GM18502 (cell line): ENCODE measurements around the gene SCARB2.
A peak's percentile ranks its signal among the peaks of the same experiment; 100 is the strongest.

Source experiments
- ATAC-seq: cut with Tn5 transposase; IDR thresholded peaks from one replicate; pipeline ENCODE4 v1.9.1; 2021; ENCODE audit warnings: mild to moderate bottlenecking; ENCODE audit not compliant: unreplicated experiment, poor library complexity

The SCARB2 gene

DNA sequence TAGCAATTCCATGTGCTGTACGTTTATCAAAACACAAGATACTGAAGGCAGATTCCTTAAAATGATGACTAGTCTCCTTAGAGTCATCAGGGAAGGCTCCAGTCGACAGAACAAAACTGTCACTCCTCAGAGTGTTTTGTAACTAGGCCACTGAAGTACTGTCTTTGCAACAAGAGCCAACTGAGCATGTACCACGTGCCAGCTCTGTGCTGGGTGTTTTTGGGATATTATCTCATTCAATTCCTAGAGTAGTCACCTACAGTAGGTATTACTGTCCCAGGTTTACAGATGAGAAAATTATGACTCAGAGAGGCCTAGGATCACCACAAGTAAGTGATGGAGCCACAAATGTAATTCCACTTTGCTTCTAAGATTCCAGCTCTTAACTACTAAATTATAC, 47.1 kb downstream of the SCARB2 start:
- no peak for ATAC-seq

DNA sequence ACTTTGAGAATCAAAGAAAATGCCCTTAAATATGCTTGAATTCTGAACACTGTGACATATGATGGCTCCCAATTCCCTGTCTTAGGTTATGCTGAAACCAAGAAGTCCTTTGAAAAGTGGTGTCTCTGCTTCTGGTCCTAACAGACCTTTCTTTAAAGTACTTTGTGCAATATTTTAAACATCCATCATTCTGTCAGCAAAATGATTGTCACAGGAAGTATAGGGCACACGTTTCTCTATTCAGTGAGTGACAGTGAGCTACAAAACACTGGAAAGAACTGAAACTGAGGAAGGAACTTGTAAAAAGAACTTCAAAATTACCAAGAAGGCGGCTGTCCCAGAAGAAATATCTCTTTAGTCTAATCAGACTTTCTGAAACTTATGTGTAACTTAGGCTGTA, 53.3 kb downstream of the SCARB2 start:
- ATAC-seq = no peak

DNA sequence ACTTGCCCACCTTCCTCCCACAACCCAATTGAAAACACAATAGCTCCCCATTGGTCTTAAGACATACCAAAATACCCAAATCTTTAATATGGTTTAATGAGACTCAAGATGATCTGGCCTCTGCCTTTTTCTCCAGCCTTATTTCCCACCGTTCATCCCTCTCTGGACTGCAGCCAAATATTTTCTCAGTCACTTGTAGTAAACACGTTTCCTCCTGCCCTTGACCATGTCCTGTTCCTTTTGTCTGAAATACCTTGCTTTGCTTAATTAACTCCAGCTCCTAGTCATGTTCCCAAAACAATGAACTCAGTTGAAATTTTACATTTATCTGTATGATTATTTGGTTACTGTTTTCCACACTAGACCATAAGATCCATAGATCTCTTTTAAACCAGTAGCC, 57.0 kb downstream of the SCARB2 start:
- no peak for ATAC-seq

DNA sequence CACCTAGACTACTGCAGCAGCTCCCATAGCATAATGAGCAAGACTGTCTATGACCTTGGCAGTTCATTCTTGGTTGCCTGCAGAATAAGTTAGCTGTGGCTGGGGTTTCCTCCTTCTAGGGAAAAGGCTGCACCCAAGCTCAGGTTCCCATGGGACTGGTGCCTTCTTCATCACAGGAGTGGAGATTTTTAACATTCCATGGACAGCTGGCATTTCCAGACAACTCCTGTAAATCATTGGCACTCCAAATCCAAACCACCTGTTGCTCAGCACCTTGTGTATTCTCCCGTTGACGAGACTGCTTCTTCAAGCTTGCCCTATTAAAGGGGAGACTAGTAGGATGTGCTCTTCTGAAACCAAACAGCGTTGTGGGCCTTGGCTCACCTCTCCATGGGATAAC, 57.6 kb downstream of the SCARB2 start:
- no peak for ATAC-seq

DNA sequence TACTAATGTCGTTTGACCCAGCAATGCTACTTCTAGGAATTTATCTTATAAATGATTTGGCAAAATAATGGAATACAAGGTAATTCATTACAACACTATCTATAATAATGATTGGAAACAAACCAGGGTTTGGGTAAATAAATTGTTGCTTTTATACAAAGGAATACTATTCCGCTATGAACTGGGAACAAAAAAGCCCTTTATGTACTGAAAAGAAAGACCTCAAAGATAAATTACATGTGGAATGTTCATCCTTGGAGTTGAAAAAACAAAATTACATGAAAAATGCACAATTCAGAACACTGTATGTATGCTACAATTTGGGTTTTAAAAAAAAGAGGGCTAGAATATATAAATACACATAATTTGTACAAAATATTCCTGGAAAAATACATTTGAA, 60.3 kb downstream of the SCARB2 start:
- no peak for ATAC-seq

DNA sequence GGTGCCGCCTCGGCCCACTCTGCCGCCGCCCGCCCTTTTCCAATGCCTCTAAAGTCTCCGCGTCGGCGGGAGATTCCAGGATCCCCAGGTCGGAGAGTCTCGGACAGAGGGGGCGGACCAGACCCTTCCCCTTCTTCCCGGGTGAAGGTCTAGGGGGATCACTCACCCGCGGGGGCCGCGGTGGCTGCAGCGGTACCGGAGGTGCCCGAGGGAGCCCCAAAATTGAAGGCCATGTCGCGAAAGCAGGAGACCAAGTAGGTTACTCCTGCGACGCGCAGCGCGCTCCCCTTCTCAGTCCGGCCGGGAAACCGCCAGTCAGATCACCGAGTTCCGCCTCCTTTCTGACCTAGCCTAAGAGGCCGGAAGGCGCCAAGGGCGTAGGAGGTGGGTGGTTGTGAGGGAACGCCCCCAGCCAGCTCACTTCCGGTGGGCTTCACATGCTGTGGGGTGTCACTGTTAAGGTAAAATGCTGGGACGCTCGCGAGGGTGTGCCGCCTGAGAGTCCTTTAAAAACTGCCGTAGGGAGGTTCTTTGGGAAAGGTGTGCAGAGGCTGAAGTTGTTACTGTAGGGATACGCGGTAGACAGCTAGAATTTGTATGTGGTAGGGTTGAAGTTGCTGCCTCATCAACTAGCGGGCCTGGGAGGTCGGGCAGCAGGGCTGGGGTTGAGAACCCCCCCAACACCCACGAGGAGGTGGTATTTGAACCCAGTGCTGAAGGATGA, 65.3 kb downstream of the SCARB2 start, which contains the start of gene NUP54:
TSS of gene NUP54 (minus strand) at position 256 of the 724 bp plus-strand sequence. CDS start at position 233, 23 bp downstream.
- ATAC-seq = peak; percentile 98

DNA sequence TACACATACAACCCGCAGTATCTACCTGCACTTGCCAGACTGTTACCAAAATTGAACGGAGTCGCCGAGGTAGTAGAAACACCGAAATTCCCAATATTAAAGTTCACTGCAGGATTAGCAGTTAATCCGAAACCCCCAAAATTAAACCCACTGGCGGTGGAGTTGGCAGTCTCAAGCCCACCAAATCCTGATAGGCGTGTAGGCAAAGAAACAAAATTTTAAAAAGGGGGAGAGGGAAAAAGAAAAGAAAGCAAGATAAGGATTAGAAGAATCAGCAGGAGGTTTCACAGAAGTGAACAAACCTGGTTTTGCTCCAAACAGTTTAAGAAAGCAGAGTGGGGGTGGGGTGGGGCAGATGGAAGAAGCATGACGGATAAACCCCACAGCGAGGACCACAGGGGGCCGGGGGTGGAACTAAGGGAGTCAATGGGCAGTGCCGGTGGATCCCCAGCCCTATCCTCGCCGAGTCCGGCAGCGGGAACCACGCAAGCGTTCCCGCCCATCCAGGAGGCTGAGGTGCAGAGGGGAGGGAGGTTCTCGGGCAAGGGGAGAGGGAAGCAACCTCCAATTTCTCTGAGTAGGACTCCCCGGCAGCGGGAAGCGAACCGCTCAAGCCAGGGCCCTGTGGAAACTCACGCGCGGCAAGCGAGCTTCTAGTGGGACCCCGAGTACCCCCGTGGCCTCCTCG, 66.0 kb downstream of the SCARB2 start:
- peak; percentile 44 for ATAC-seq

DNA sequence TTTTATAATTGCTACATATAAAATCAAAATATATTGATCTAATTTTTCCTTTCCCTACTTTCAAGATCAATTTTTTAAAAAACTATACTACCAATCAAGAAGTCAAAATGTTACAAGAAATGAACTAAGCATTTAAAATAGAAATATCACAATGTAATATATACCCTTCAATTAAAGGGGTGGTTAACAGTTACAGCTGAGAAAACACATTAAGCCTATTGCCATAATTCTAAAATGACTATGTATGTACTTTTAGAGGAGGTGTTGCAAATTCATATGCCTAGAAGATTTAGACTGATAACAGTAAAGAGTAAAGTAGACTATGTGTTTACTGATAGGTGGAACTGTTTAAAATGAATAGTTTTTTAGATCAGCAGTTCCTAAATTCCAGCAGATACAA, 69.1 kb downstream of the SCARB2 start:
- no peak for ATAC-seq

DNA sequence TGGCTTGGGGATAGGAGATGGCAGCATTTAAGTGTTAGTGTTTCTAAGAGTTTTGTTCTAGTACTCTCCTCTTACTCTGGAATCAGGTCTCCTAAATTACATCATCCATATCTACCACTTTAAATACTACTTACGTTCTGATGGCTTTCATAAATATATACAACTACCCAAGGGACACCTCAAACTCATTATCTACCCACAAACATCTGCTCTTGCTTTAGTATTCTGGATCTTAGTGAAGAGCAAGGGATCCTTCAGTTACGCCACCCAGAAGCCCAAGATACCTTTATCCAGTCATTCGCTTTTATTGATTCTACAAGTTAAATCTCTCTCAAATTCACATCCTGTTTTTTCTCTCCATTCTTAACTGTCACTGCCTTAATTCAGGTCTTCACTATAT, 72.4 kb downstream of the SCARB2 start:
- ATAC-seq = no peak

DNA sequence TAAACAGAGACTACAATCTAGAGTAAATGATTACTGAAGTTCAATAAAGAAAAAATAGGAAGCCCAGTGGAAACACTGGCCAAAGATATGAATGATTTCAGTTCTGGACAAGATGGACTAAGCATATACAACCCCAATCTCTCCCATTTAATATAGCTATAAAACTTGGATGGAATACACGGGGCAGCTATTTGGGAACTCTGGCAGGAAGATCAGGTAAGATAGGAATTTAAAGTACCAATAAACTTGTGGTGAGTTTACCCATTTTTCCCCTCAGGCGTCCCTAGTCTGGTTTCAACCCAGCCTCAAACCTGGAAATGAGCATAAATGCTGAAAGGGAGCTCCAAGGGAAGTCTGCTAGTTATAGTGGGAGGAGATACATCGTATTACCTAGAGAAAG, 85.9 kb downstream of the SCARB2 start:
- no peak for ATAC-seq

DNA sequence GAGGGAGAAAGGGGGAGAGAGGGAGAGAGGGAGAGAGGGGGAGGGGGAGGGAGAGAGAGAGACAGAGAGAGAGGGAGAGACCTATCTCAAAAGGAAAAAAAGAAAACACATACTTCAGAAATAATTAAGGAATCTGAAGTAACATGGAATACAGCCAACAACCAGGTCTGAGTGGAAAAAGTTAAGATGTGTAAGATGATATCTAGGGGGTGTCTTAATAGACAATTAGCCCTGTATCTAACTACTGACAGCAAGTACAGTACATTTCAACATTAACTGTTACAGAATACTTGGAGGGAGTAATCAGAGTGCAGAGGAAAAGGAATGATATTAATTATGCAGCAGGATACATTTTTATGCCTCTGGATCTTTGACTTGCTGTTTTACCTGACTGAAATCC, 87.8 kb downstream of the SCARB2 start:
- no peak for ATAC-seq

DNA sequence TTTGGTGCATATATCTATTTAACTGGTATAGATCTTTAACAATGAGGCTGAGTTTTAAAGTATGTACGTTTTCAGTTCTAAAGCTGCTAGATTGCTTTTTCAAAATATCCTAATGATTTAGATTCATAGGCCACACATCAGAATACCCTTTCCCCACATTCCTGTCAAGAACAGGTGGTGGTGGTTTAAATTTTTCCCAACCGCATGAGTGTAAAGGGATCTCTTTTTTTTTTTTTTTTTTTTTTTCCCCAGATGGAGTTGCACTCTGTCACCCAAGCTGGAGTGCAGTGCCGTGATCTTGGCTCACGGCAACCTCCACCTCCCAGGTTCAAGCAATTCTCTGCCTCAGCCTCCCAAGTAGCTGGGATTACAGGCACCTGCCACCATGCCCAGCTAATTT, 93.4 kb downstream of the SCARB2 start:
- no peak for ATAC-seq

DNA sequence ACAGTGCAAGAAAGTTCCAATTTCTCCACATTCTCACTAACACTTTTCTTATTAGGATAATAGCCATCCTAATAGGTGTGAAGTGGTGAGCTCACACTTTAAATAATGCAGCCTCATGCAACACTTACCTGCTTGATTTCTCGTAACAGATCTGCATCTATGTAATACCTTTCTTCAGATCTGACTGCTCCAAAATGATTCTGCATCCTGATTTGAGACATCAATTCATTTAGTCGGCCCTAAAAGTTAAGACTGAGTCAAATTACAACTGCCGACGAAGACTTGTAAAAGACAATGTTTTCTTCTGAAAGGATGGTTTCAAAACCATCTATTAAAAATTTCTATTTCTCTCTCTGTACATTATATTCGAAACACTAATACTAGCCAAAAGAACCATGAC, 96.1 kb downstream of the SCARB2 start:
- no peak for ATAC-seq

DNA sequence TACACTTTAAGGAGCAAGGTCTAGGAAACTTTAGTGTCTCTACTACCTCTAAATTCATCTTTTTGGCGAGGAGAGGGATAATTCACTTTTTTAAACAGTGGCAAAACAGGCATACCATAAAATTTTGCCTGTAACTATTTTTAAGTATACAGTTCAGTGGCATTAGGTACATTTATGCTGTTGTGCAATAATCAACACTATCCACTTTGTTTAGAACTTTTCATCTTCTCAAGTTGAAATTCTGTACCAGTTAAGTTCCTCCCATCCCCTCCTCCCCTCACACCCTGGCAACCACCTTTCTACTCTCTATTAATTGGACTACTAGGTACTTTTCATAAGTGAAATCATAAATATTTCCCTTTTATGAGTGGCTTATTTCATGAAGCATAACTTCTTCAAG, 96.8 kb downstream of the SCARB2 start:
- ATAC-seq = no peak
